IMR-90 (cell line): Measurements from ENCODE around the gene GABRP. TPM values are rescaled to one million over a fixed set of nuclear protein-coding genes. Genes with fewer than 3 reads are reported as not detected.

Experiments
- ATAC-seq: fragments of 200-7000 bp; cut with Tn5 transposase; 2 replicates; pipeline ENCODE4 v1.9.1; 2020; ENCODE audit warnings: low read depth, mild to moderate bottlenecking, moderate library complexity
- BruUV-seq: library from RNA; stranded (reverse); fragments of 400-500 nt; replicated peaks from 2 replicates; lab custom pipeline; 2021; lab: Mats Ljungman, UMichigan
- CTCF ChIA-PET: fragments of 300-600 bp; formaldehyde crosslinking; extraction: SDS; loops from one replicate; lab custom pipeline; 2021; ENCODE audit warnings: antibody characterized with exemption; lab: Yijun Ruan, JAX
- POLR2A ChIA-PET: fragments of 300-600 bp; sonication (Branson Sonifier 250); formaldehyde crosslinking; loops from one replicate; lab custom pipeline; 2022; ENCODE audit warnings: antibody characterized with exemption; ENCODE audit not compliant: unreplicated experiment; lab: Charles Lee
- DNase-seq: peaks from one replicate; pipeline ENCODE4 v3.0.0; 2013
- H2AFZ ChIP-seq: replicated peaks from 2 replicates; pipeline ENCODE3; 2013; ENCODE audit warnings: low read length, mild to moderate bottlenecking; ENCODE audit not compliant: poor library complexity
- H2AK5ac ChIP-seq: 2 replicates; pipeline ENCODE4 v1.6.1; 2013; ENCODE audit warnings: low read depth, low read length, inconsistent platforms
- H2AK9ac ChIP-seq: replicated peaks from 2 replicates; pipeline ENCODE3; 2013; ENCODE audit warnings: mild to moderate bottlenecking, low read depth, low read length, moderate library complexity; ENCODE audit not compliant: poor library complexity
- H2BK120ac ChIP-seq: 2 replicates; pipeline ENCODE4 v1.6.1; 2013; ENCODE audit warnings: low read depth, low read length, inconsistent platforms
- H2BK15ac ChIP-seq: 3 replicates; pipeline ENCODE4 v1.6.1; 2013; ENCODE audit warnings: low read depth, low read length, inconsistent platforms
- H2BK20ac ChIP-seq: 2 replicates; pipeline ENCODE4 v1.6.1; 2013; ENCODE audit warnings: low read depth, mild to moderate bottlenecking, inconsistent platforms, low read length, moderate library complexity
- H2BK5ac ChIP-seq: 2 replicates; pipeline ENCODE4 v1.6.1; 2013; ENCODE audit warnings: mild to moderate bottlenecking, low read depth, low read length, inconsistent platforms; ENCODE audit not compliant: poor library complexity, severe bottlenecking
- H3K14ac ChIP-seq: replicated peaks from 2 replicates; pipeline ENCODE4 v1.6.1; 2013; ENCODE audit warnings: low read depth, low read length, inconsistent platforms
- H3K18ac ChIP-seq: 2 replicates; pipeline ENCODE4 v1.6.1; 2013; ENCODE audit warnings: low read depth, low read length, control low read depth
- H3K23ac ChIP-seq: 2 replicates; pipeline ENCODE4 v1.6.1; 2013; ENCODE audit warnings: low read depth, low read length, inconsistent platforms
- H3K27ac ChIP-seq: 2 replicates; pipeline ENCODE4 v1.5.1; 2013; ENCODE audit warnings: mild to moderate bottlenecking, control low read depth, low read length; ENCODE audit not compliant: insufficient read depth
- H3K27me3 ChIP-seq: 2 replicates; pipeline ENCODE4 v1.6.1; 2013; ENCODE audit warnings: low read length; ENCODE audit not compliant: control insufficient read depth, insufficient read depth
- H3K36me3 ChIP-seq: 2 replicates; pipeline ENCODE4 v1.6.1; 2013; ENCODE audit warnings: low read length, mixed read lengths; ENCODE audit not compliant: control insufficient read depth, insufficient read depth
- H3K4ac ChIP-seq: 2 replicates; pipeline ENCODE4 v1.6.1; 2013; ENCODE audit warnings: low read depth, low read length, inconsistent platforms
- H3K4me1 ChIP-seq: 2 replicates; pipeline ENCODE4 v1.6.1; 2013; ENCODE audit warnings: low read length, mixed read lengths; ENCODE audit not compliant: control insufficient read depth, insufficient read depth
- H3K4me2 ChIP-seq: 2 replicates; pipeline ENCODE4 v1.6.1; 2013; ENCODE audit warnings: low read depth, mild to moderate bottlenecking, control low read depth, low read length, moderate library complexity
- H3K4me3 ChIP-seq: 2 replicates; pipeline ENCODE4 v1.5.1; 2013; ENCODE audit warnings: low read depth, mild to moderate bottlenecking, control low read depth, low read length, moderate library complexity; ENCODE audit not compliant: insufficient read depth
- H3K56ac ChIP-seq: 2 replicates; pipeline ENCODE4 v1.6.1; 2013; ENCODE audit warnings: low read length, inconsistent platforms; ENCODE audit not compliant: insufficient read depth; ENCODE audit errors: extremely low read depth
- H3K79me1 ChIP-seq, 2 experiments: 2 replicates each; pipeline ENCODE4 v1.6.1; 2013; ENCODE audit warnings: low read length in 2 of 2, inconsistent platforms in 1 of 2, low read depth in 1 of 2
- H3K9ac ChIP-seq: 2 replicates; pipeline ENCODE4 v1.6.1; 2013; ENCODE audit warnings: low read depth, low read length, control low read depth
- H3K9me1 ChIP-seq: 2 replicates; pipeline ENCODE4 v1.6.1; 2013; ENCODE audit warnings: low read length, inconsistent platforms; ENCODE audit not compliant: insufficient read depth
- H3K9me3 ChIP-seq: 2 replicates; pipeline ENCODE4 v1.6.1; 2013; ENCODE audit warnings: low read length; ENCODE audit not compliant: control insufficient read depth, insufficient read depth
- H4K20me1 ChIP-seq: 2 replicates; pipeline ENCODE4 v1.6.1; 2013; ENCODE audit warnings: low read length, inconsistent platforms; ENCODE audit not compliant: insufficient read depth
- H4K5ac ChIP-seq: 2 replicates; pipeline ENCODE4 v1.6.1; 2013; ENCODE audit warnings: mild to moderate bottlenecking, low read depth, low read length, control low read depth
- H4K8ac ChIP-seq, 2 experiments: 2 replicates each; pipeline ENCODE4 v1.6.1; 2013; ENCODE audit warnings: low read depth in 2 of 2, low read length in 2 of 2, control low read depth in 1 of 2, inconsistent platforms in 1 of 2
- H4K91ac ChIP-seq: 2 replicates; pipeline ENCODE4 v1.6.1; 2013; ENCODE audit warnings: low read depth, low read length, inconsistent platforms; ENCODE audit not compliant: insufficient read depth
- BHLHE40 ChIP-seq: fragments of 150-350 bp; IDR thresholded peaks from 2 replicates; pipeline ENCODE4 v1.6.1; 2016; ENCODE audit warnings: mild to moderate bottlenecking, low read depth, low read length
- CEBPB ChIP-seq: IDR thresholded peaks from 2 replicates; pipeline ENCODE4 v1.6.1; 2012; ENCODE audit warnings: low read depth, low read length, improper control_type of control experiment
- CHD1 ChIP-seq: IDR thresholded peaks from 2 replicates; pipeline ENCODE4 v1.6.1; 2012; ENCODE audit warnings: low read depth, low read length, improper control_type of control experiment
- CTCF ChIP-seq: conservative IDR thresholded peaks from 2 replicates; pipeline ENCODE4 v1.5.1; 2012; ENCODE audit warnings: mild to moderate bottlenecking, low read depth, low read length, improper control_type of control experiment
- ELK1 ChIP-seq: fragments of 150-350 bp; IDR thresholded peaks from 2 replicates; pipeline ENCODE4 v1.6.1; 2016; ENCODE audit warnings: low read depth, mild to moderate bottlenecking, low read length, moderate library complexity, borderline replicate concordance
- FOS ChIP-seq: fragments of 150-350 bp; IDR thresholded peaks from 2 replicates; pipeline ENCODE4 v1.6.1; 2016; ENCODE audit warnings: low read depth, low read length
- MAFK ChIP-seq: IDR thresholded peaks from 2 replicates; pipeline ENCODE4 v1.6.1; 2012; ENCODE audit warnings: low read depth, low read length, improper control_type of control experiment
- MAZ ChIP-seq: IDR thresholded peaks from 2 replicates; pipeline ENCODE4 v1.6.1; 2012; ENCODE audit warnings: low read depth, mild to moderate bottlenecking, low read length, improper control_type of control experiment, moderate library complexity, borderline replicate concordance
- MXI1 ChIP-seq: IDR thresholded peaks from 2 replicates; pipeline ENCODE4 v1.6.1; 2012; ENCODE audit warnings: low read depth, mild to moderate bottlenecking, low read length, moderate library complexity, borderline replicate concordance
- NFE2L2 ChIP-seq: fragments of 150-350 bp; IDR thresholded peaks from 2 replicates; pipeline ENCODE4 v1.6.1; 2016; ENCODE audit warnings: low read depth, mild to moderate bottlenecking, low read length
- POLR2A ChIP-seq: IDR thresholded peaks from 2 replicates; pipeline ENCODE4 v1.6.1; 2012; ENCODE audit warnings: mild to moderate bottlenecking, low read depth, low read length
- RAD21 ChIP-seq: IDR thresholded peaks from 2 replicates; pipeline ENCODE4 v1.6.1; 2012; ENCODE audit warnings: low read length, improper control_type of control experiment
- RCOR1 ChIP-seq: IDR thresholded peaks from 2 replicates; pipeline ENCODE4 v1.6.1; 2012; ENCODE audit warnings: mild to moderate bottlenecking, low read length, improper control_type of control experiment; ENCODE audit not compliant: insufficient replicate concordance
- RFX5 ChIP-seq: IDR thresholded peaks from 2 replicates; pipeline ENCODE4 v1.8.0; 2012; ENCODE audit warnings: low read depth, mild to moderate bottlenecking, low read length, moderate library complexity
- SMC3 ChIP-seq: fragments of 150-350 bp; IDR thresholded peaks from 2 replicates; pipeline ENCODE4 v1.6.1; 2016; ENCODE audit warnings: low read depth, mild to moderate bottlenecking, antibody characterized with exemption, low read length, moderate library complexity
- USF2 ChIP-seq: fragments of 150-350 bp; IDR thresholded peaks from 2 replicates; pipeline ENCODE4 v1.6.1; 2017; ENCODE audit warnings: mild to moderate bottlenecking, antibody characterized with exemption, low read length, low read depth
- WGBS, 2 experiments: methylation state at CpG; one replicate each; pipeline versions ENCODE4 v1.1.5 to v1.1.7; 2013; ENCODE audit warnings: missing lambda C conversion rate in 2 of 2; ENCODE audit not compliant: insufficient read length in 1 of 2; ENCODE audit errors: extremely low coverage in 2 of 2; 5-methylcytosine and 5-hydroxymethylcytosine counted together
- dilution Hi-C: fragments of 300-500 bp; cut with HindIII; formaldehyde crosslinking; loops from one replicate; pipeline ENCODE4 v1.14.3; 2018; ENCODE audit warnings: low sequenced_read_pairs; ENCODE audit not compliant: unreplicated experiment
- in situ Hi-C: fragments of 300-500 bp; cut with MboI; formaldehyde crosslinking; loops from 3 replicates; pipeline ENCODE4 v1.14.3; 2019; ENCODE audit warnings: low sequenced_read_pairs, inconsistent platforms, mixed read lengths
- intact Hi-C: fragments of 100-400 bp; cut with micrococcal nuclease; formaldehyde crosslinking; loops from 2 replicates; pipeline ENCODE4 v1.10.0; 2022
- polyA plus RNA-seq, 3 experiments: library from polyadenylated mRNA; depleted of rRNA; stranded (reverse); fragments of >200 nt; gene quantifications; 2 replicates each; pipeline ENCODE4 v1.2.3, GENCODE V29; 2012; ENCODE audit warnings: low replicate concordance in 1 of 3
- total RNA-seq: library from RNA; depleted of rRNA; stranded (reverse); fragments of >200 nt; gene quantifications from 2 replicates; pipeline ENCODE4 v1.2.3, GENCODE V29; 2012

GABRP gene
- total and polyA plus RNA-seq, 2 of the 4 experiments (the other 2 are of a cell fraction), result not detected

- Histone ChIP-seq H2AK5ac (no peak overlapping the region), H2BK20ac (no peak overlapping the region), H3K4me3 (no peak overlapping the region), H2BK120ac (no peak overlapping the region), H3K56ac (no peak overlapping the region), H3K27ac (no peak overlapping the region), H3K4me1 (peaks cover 2% of the 10 kb centered on the region; the same call in 1 of the 2 replicates), H3K9ac (no peak overlapping the region), H4K8ac (no peak overlapping the region), H3K4me2 (no peak overlapping the region), H3K4ac (no peak overlapping the region), H2AFZ (no peak overlapping the region), H3K27me3 (peaks cover 31% of the 10 kb centered on the region), H4K91ac (no peak overlapping the region), H3K79me1 (no peaks in the 10 kb centered on the region), H3K14ac (no peak overlapping the region), H2BK15ac (no peak overlapping the region), H3K9me3 (no peaks in the 10 kb centered on the region), H3K36me3 (no peaks in the 10 kb centered on the region), H4K20me1 (no peaks in the 10 kb centered on the region), H3K18ac (no peak overlapping the region), H4K5ac (no peak overlapping the region), H3K9me1 (no peaks in the 10 kb centered on the region), H3K23ac (no peak overlapping the region), H2BK5ac (no peak overlapping the region), H2AK9ac (no peak overlapping the region)
- no peak for TF ChIP-seq RCOR1
- no peak for TF ChIP-seq CTCF
- TF ChIP-seq CEBPB, result no peak
- TF ChIP-seq ELK1, result no peak
- TF ChIP-seq RFX5, result no peak
- no peak for TF ChIP-seq POLR2A
- TF ChIP-seq BHLHE40, result no peak
- no peak for TF ChIP-seq SMC3
- no peak for TF ChIP-seq MAZ
- no peak for TF ChIP-seq MAFK
- TF ChIP-seq CHD1, result no peak
- no peak for TF ChIP-seq FOS
- TF ChIP-seq USF2, result no peak
- no peak for TF ChIP-seq RAD21
- TF ChIP-seq MXI1, result no peak
- TF ChIP-seq NFE2L2, result no peak
- ATAC-seq, result no peak
- in situ Hi-C loops (loop anchor here (5.0 kb wide), 1 partner anchor 585 kb away; no protein-coding TSS in a partner anchor), intact Hi-C loops (no loop called here), dilution Hi-C loops (no loop called here)
- 91% methylated on average over 4 of the region's 11 CpGs; no CpG with 5 or more reads in 1 of the 2 experiments for WGBS, 2 experiments
- DNase-seq, result no peak
- no TSS peak for BruUV-seq
- ChIA-PET CTCF (interaction anchor here (4.3 kb wide), 1 partner anchor 45 kb away, joined by 35 read pairs; no protein-coding TSS in a partner anchor), POLR2A (no interaction called here)
Measured at GRCh38 chr5:170746961-170747340, 36.6 kb upstream of the GABRP start.
